Pancreas (tissue), 10 donors: ENCODE data around the gene GBGT1. TPM values are rescaled to one million over a fixed set of nuclear protein-coding genes. Genes with fewer than 3 reads are reported as not detected.

Source experiments
- ATAC-seq, 4 donors: fragments of 200-7000 bp; cut with Tn5 transposase; one replicate each; pipeline versions ENCODE4 v1.8.0 to v1.9.1; 2020; ENCODE audit warnings: mild to moderate bottlenecking in 4 of 4, moderate library complexity in 4 of 4
- DNase-seq, 6 donors: peaks; one replicate each; pipeline ENCODE4 v3.0.0-alpha.2; 2020
- FAIRE-seq: peaks from 2 replicates; lab custom pipeline; 2012; peaks lifted over from hg19 to GRCh38; lab: Jason Lieb, UNC
- H3K27ac ChIP-seq, 4 donors: fragments of 200-600 bp; sonication (generic); 1 replicate in 3 of 4; 2 replicates in 1 of 4; pipeline versions ENCODE4 v1.5.0 to v1.8.0; 2020
- H3K27me3 ChIP-seq, 4 donors: fragments of 200-600 bp; one replicate each; pipeline ENCODE4 v1.8.0; 2021
- H3K36me3 ChIP-seq, 3 donors: fragments of 200-600 bp; sonication (generic) in 1 of 3; one replicate each; pipeline versions ENCODE4 v1.5.0 to v1.8.0; 2020 to 2021
- H3K4me1 ChIP-seq, 3 donors: fragments of 200-600 bp; one replicate each; pipeline ENCODE4 v1.8.0; 2021
- H3K4me3 ChIP-seq, 4 donors: fragments of 200-600 bp; sonication (generic) in 2 of 4; one replicate each; pipeline versions ENCODE4 v1.5.0 to v1.8.0; 2020 to 2021
- H3K9me3 ChIP-seq, 4 donors: fragments of 200-600 bp; one replicate each; pipeline ENCODE4 v1.8.0; 2021
- WGBS, 2 donors: extraction: QIAGEN DNeasy Blood & Tissue Kit; methylation state at CpG; one replicate each; pipeline ENCODE4 v1.1.7; 2013; 5-methylcytosine and 5-hydroxymethylcytosine counted together
- intact Hi-C, 3 donors: fragments of 100-400 bp; cut with DNase I; formaldehyde crosslinking; loops; one replicate each; pipeline versions ENCODE4 v1.11.1 to v1.14.2; 2022
- polyA plus RNA-seq, 2 donors: library from polyadenylated mRNA; stranded (reverse); fragments of 200-250 nt; gene quantifications; one replicate each; pipeline ENCODE4 v1.2.3, GENCODE V29; 2013
- total RNA-seq, 6 donors: library from RNA; stranded (reverse); fragmentation: NEBNext Ultra II Directional in 4 of 6; extraction: Animal tissue kit (Norgen Biotek cat#: 25700) in 4 of 6; gene quantifications; one replicate each; pipeline versions ENCODE4 v1.2.1 to v1.2.4, GENCODE V29; 2021 to 2023
- TF ChIP-seq, protein P1 (sequence below), 4 donors: fragments of 200-600 bp; sonication (generic) in 3 of 4; IDR thresholded peaks; one replicate each; pipeline versions ENCODE4 v1.5.0 to v1.8.0; 2021; ENCODE audit warnings: antibody characterized with exemption in 4 of 4
- donor health status: healthy with polysubstance abuse.
- donor health status: DM: no; HTN: no; CAD: no; lungs with moderate emphysema.
- donor health status: DM: no; HTN: no; CAD: no.
- donor health status: control.
- donor health status: control.
- donor health status: Bipolar disorder and iron deficiency.
- donor health status: DM: yes; HTN: yes; CAD: no.
- donor health status: DM: no; HTN: no; CAD: no.
- donor health status: DM: no; HTN: no; CAD: no.
- donor health status: DM: yes; HTN: yes; CAD: no.

GBGT1 gene
- total and polyA plus RNA-seq, 8 donors = 1.5 to 11.9 (median 4.0) TPM

- FAIRE-seq = no peak
- peak overlapping the region in 1 of 4 donors; percentile 89 for H3K27ac ChIP-seq
- no peaks in the 10 kb centered on the region for H3K27me3 ChIP-seq
- intact Hi-C loops = no loop called here
- no peak overlapping the region for H3K4me3 ChIP-seq
- ATAC-seq = no peak
- H3K4me1 ChIP-seq = peaks cover 19 to 49% (median 29%) of the 10 kb centered on the region in 3 donors
- no peak for DNase-seq
- no peaks in the 10 kb centered on the region for H3K9me3 ChIP-seq
- TF ChIP-seq, protein P1, sequence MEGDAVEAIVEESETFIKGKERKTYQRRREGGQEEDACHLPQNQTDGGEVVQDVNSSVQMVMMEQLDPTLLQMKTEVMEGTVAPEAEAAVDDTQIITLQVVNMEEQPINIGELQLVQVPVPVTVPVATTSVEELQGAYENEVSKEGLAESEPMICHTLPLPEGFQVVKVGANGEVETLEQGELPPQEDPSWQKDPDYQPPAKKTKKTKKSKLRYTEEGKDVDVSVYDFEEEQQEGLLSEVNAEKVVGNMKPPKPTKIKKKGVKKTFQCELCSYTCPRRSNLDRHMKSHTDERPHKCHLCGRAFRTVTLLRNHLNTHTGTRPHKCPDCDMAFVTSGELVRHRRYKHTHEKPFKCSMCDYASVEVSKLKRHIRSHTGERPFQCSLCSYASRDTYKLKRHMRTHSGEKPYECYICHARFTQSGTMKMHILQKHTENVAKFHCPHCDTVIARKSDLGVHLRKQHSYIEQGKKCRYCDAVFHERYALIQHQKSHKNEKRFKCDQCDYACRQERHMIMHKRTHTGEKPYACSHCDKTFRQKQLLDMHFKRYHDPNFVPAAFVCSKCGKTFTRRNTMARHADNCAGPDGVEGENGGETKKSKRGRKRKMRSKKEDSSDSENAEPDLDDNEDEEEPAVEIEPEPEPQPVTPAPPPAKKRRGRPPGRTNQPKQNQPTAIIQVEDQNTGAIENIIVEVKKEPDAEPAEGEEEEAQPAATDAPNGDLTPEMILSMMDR (IDR thresholded peaks at IDR 0.05) = no peak
- WGBS, 2 donors = 82 to 88% methylated on average over 4 of the region's 4 CpGs
- H3K36me3 ChIP-seq = no peaks in the 10 kb centered on the region
Observed at GRCh38 chr9:133122605-133122934, 41.1 kb downstream of the GBGT1 start.

GRCh38 chr9:133121915-133122550 is 41.7 kb downstream of the GBGT1 start:
- DNase-seq (no peak), ATAC-seq (peak in 2 of 4 donors; percentile 1 to 3), FAIRE-seq (no peak)
- H3K4me3 ChIP-seq = no peak overlapping the region
- peak overlapping the region; percentile 52 to 89 (median 64) for H3K27ac ChIP-seq
- H3K4me1 ChIP-seq = peaks cover 21 to 51% (median 29%) of the 10 kb centered on the region in 3 donors
- no peaks in the 10 kb centered on the region for H3K27me3 ChIP-seq
- intact Hi-C loops = no loop called here
- H3K36me3 ChIP-seq = no peaks in the 10 kb centered on the region
- TF ChIP-seq, protein P1 (IDR thresholded peaks at IDR 0.05) = no peak
- 83 to 96% methylated on average over 8 of the region's 8 CpGs for WGBS, 2 donors
- H3K9me3 ChIP-seq = no peaks in the 10 kb centered on the region

GRCh38 chr9:133121198-133121914 is 42.4 kb downstream of the GBGT1 start, which contains the start of gene RALGDS:
RALGDS (minus strand) TSS chr9:133121240; CDS start chr9:133121154, 86 bp downstream.
- Histone ChIP-seq H3K9me3 (no peaks in the 10 kb centered on the region), H3K27me3 (no peaks in the 10 kb centered on the region), H3K4me3 (peak within 1 kb of the TSS; percentile 67 to 83 (median 68)), H3K36me3 (no peaks in the 10 kb centered on the region), H3K27ac (peak within 1 kb of the TSS; percentile 67 to 89 (median 84)), H3K4me1 (peaks cover 20 to 48% (median 26%) of the 10 kb centered on the region in 3 donors)
- ATAC-seq = peak; percentile 83 to 88 (median 87)
- 6% methylated on average over 36 to 53 of the region's 53 CpGs for WGBS, 2 donors
- intact Hi-C loops = no loop called here
- TF ChIP-seq, protein P1 (IDR thresholded peaks at IDR 0.05) = no peak
- no peak for FAIRE-seq
- DNase-seq = peak; percentile 88 to 96 (median 92)

- 0 to 1% methylated on average over 43 to 66 of the region's 66 CpGs for WGBS, 2 donors
- TF ChIP-seq, protein P1 (IDR thresholded peaks at IDR 0.05) = no peak
Observed at GRCh38 chr9:133120501-133121197, 43.1 kb downstream of the GBGT1 start.

More at GRCh38 chr9:133120501-133121197, 43.1 kb downstream of the GBGT1 start:
- no peaks in the 10 kb centered on the region for H3K27me3 ChIP-seq
- H3K27ac ChIP-seq = peak overlapping the region; percentile 67 to 87 (median 77)
- H3K4me3 ChIP-seq = peak overlapping the region; percentile 67 to 83 (median 68)
- H3K4me1 ChIP-seq = peaks cover 20 to 44% (median 26%) of the 10 kb centered on the region in 3 donors
- H3K36me3 ChIP-seq = no peaks in the 10 kb centered on the region
- no peak for FAIRE-seq
- H3K9me3 ChIP-seq = no peaks in the 10 kb centered on the region
- DNase-seq = peak in 3 of 6 donors; percentile 48 to 85 (median 73)
- peak; percentile 0 to 25 (median 7) for ATAC-seq
- intact Hi-C loops = no loop called here
